OCI-LY3 (cell line): ENCODE data around the gene PRXL2B.

Experiments
- EZH2phosphoT487 ChIP-seq: fragments of 200-600 bp; shearing (Covaris generic); IDR thresholded peaks from 2 replicates; pipeline ENCODE4 v1.6.1; 2018; ENCODE audit warnings: antibody characterized with exemption, mixed run types, low read depth
- TF ChIP-seq, protein P1 (sequence below): fragments of 200-600, 300-600 bp; sonication (generic); IDR thresholded peaks from 2 replicates; pipeline ENCODE4 v1.5.1; 2014; ENCODE audit warnings: antibody characterized with exemption, low read length, low read depth

- TF ChIP-seq, protein P1, sequence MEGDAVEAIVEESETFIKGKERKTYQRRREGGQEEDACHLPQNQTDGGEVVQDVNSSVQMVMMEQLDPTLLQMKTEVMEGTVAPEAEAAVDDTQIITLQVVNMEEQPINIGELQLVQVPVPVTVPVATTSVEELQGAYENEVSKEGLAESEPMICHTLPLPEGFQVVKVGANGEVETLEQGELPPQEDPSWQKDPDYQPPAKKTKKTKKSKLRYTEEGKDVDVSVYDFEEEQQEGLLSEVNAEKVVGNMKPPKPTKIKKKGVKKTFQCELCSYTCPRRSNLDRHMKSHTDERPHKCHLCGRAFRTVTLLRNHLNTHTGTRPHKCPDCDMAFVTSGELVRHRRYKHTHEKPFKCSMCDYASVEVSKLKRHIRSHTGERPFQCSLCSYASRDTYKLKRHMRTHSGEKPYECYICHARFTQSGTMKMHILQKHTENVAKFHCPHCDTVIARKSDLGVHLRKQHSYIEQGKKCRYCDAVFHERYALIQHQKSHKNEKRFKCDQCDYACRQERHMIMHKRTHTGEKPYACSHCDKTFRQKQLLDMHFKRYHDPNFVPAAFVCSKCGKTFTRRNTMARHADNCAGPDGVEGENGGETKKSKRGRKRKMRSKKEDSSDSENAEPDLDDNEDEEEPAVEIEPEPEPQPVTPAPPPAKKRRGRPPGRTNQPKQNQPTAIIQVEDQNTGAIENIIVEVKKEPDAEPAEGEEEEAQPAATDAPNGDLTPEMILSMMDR, result no peak
- TF ChIP-seq EZH2phosphoT487, result no peak
Measured at GRCh38 chr1:2603521-2604155, 17.1 kb downstream of the PRXL2B start.
